ENCODE measurements around the gene SCN2A.

The SCN2A gene

GRCh38 chr2:165239230-165239629 lies at the start of gene SCN2A:
TSS of gene SCN2A (plus strand) at chr2:165239414. CDS start at chr2:165295824, 56,410 bp downstream.
- no peak within 1 kb of the TSS for H3K27ac ChIP-seq (ENCODE audit: low read depth, low read length)
- H3K9ac ChIP-seq (ENCODE audit: low read length): no peak within 1 kb of the TSS
- no peak within 1 kb of the TSS for H3K4me3 ChIP-seq (ENCODE audit: low read length)
- no peaks in the 10 kb centered on the region for H3K36me3 ChIP-seq (ENCODE audit: control insufficient read depth, insufficient read depth, low read length)
- H3K4me1 ChIP-seq (ENCODE audit: control insufficient read depth, insufficient read depth, low read length): no peaks in the 10 kb centered on the region
- no peaks in the 10 kb centered on the region for H3K27me3 ChIP-seq (ENCODE audit: control insufficient read depth, insufficient read depth, low read length)

GRCh38 chr2:165191096-165191728 lies 48.0 kb upstream of the SCN2A start:
- no peaks in the 10 kb centered on the region for H3K27me3 ChIP-seq (ENCODE audit: control insufficient read depth, insufficient read depth, low read length)
- no peak overlapping the region for H3K9ac ChIP-seq (ENCODE audit: low read length)
- no peak overlapping the region for H3K4me3 ChIP-seq (ENCODE audit: low read length)
- H3K4me1 ChIP-seq (ENCODE audit: control insufficient read depth, insufficient read depth, low read length): no peaks in the 10 kb centered on the region
- no peak overlapping the region for H3K27ac ChIP-seq (ENCODE audit: low read depth, low read length)
- H3K36me3 ChIP-seq (ENCODE audit: control insufficient read depth, insufficient read depth, low read length): no peaks in the 10 kb centered on the region

GRCh38 chr2:165192729-165193128 lies 46.5 kb upstream of the SCN2A start:
- H3K4me3 ChIP-seq (ENCODE audit: low read length): no peak overlapping the region
- no peaks in the 10 kb centered on the region for H3K4me1 ChIP-seq (ENCODE audit: control insufficient read depth, insufficient read depth, low read length)
- no peaks in the 10 kb centered on the region for H3K36me3 ChIP-seq (ENCODE audit: control insufficient read depth, insufficient read depth, low read length)
- no peak overlapping the region for H3K9ac ChIP-seq (ENCODE audit: low read length)
- no peak overlapping the region for H3K27ac ChIP-seq (ENCODE audit: low read depth, low read length)
- no peaks in the 10 kb centered on the region for H3K27me3 ChIP-seq (ENCODE audit: control insufficient read depth, insufficient read depth, low read length)

- no peaks in the 10 kb centered on the region for H3K27me3 ChIP-seq (ENCODE audit: control insufficient read depth, insufficient read depth, low read length)
- H3K36me3 ChIP-seq (ENCODE audit: control insufficient read depth, insufficient read depth, low read length): no peaks in the 10 kb centered on the region
- H3K4me3 ChIP-seq (ENCODE audit: low read length): no peak overlapping the region
- H3K4me1 ChIP-seq (ENCODE audit: control insufficient read depth, insufficient read depth, low read length): no peaks in the 10 kb centered on the region
- no peak overlapping the region for H3K27ac ChIP-seq (ENCODE audit: low read depth, low read length)
- no peak overlapping the region for H3K9ac ChIP-seq (ENCODE audit: low read length)
Observed at GRCh38 chr2:165193178-165193777, 45.9 kb upstream of the SCN2A start.

- H3K4me1 ChIP-seq (ENCODE audit: control insufficient read depth, insufficient read depth, low read length): no peaks in the 10 kb centered on the region
- H3K9ac ChIP-seq (ENCODE audit: low read length): no peak overlapping the region
Observed at GRCh38 chr2:165196411-165196810, 42.8 kb upstream of the SCN2A start.

GRCh38 chr2:165197346-165197745 lies 41.9 kb upstream of the SCN2A start:
- H3K9ac ChIP-seq (ENCODE audit: low read length): no peak overlapping the region
- no peaks in the 10 kb centered on the region for H3K27me3 ChIP-seq (ENCODE audit: control insufficient read depth, insufficient read depth, low read length)
- no peak overlapping the region for H3K27ac ChIP-seq (ENCODE audit: low read depth, low read length)
- no peaks in the 10 kb centered on the region for H3K36me3 ChIP-seq (ENCODE audit: control insufficient read depth, insufficient read depth, low read length)
- no peak overlapping the region for H3K4me3 ChIP-seq (ENCODE audit: low read length)
- H3K4me1 ChIP-seq (ENCODE audit: control insufficient read depth, insufficient read depth, low read length): no peaks in the 10 kb centered on the region

More at GRCh38 chr2:165196411-165196810, 42.8 kb upstream of the SCN2A start:
- H3K4me3 ChIP-seq (ENCODE audit: low read length): no peak overlapping the region
- H3K36me3 ChIP-seq (ENCODE audit: control insufficient read depth, insufficient read depth, low read length): no peaks in the 10 kb centered on the region
- no peaks in the 10 kb centered on the region for H3K27me3 ChIP-seq (ENCODE audit: control insufficient read depth, insufficient read depth, low read length)
- no peak overlapping the region for H3K27ac ChIP-seq (ENCODE audit: low read depth, low read length)

- no peak overlapping the region for H3K27ac ChIP-seq (ENCODE audit: low read depth, low read length)
- H3K4me1 ChIP-seq (ENCODE audit: control insufficient read depth, insufficient read depth, low read length): no peaks in the 10 kb centered on the region
- H3K36me3 ChIP-seq (ENCODE audit: control insufficient read depth, insufficient read depth, low read length): no peaks in the 10 kb centered on the region
- no peaks in the 10 kb centered on the region for H3K27me3 ChIP-seq (ENCODE audit: control insufficient read depth, insufficient read depth, low read length)
- no peak overlapping the region for H3K4me3 ChIP-seq (ENCODE audit: low read length)
- no peak overlapping the region for H3K9ac ChIP-seq (ENCODE audit: low read length)
Observed at GRCh38 chr2:165198181-165198580, 41.0 kb upstream of the SCN2A start.

GRCh38 chr2:165202239-165202638 lies 37.0 kb upstream of the SCN2A start:
- Histone ChIP-seq H3K27ac (ENCODE audit: low read depth, low read length) (no peak overlapping the region), H3K4me3 (ENCODE audit: low read length) (no peak overlapping the region), H3K4me1 (ENCODE audit: control insufficient read depth, insufficient read depth, low read length) (no peaks in the 10 kb centered on the region), H3K27me3 (ENCODE audit: control insufficient read depth, insufficient read depth, low read length) (no peaks in the 10 kb centered on the region), H3K36me3 (ENCODE audit: control insufficient read depth, insufficient read depth, low read length) (no peaks in the 10 kb centered on the region), H3K9ac (ENCODE audit: low read length) (no peak overlapping the region)

- H3K36me3 ChIP-seq (ENCODE audit: control insufficient read depth, insufficient read depth, low read length): no peaks in the 10 kb centered on the region
- no peak within 1 kb of the TSS for H3K27ac ChIP-seq (ENCODE audit: low read depth, low read length)
- H3K9ac ChIP-seq (ENCODE audit: low read length): no peak within 1 kb of the TSS
- H3K4me1 ChIP-seq (ENCODE audit: control insufficient read depth, insufficient read depth, low read length): no peaks in the 10 kb centered on the region
- H3K27me3 ChIP-seq (ENCODE audit: control insufficient read depth, insufficient read depth, low read length): no peaks in the 10 kb centered on the region
- H3K4me3 ChIP-seq (ENCODE audit: low read length): peak within 1 kb of the TSS; percentile 9
Observed at GRCh38 chr2:165203689-165204559, 35.3 kb upstream of the SCN2A start, which contains the start of gene SCN3A. TSS of gene SCN3A (minus strand) at chr2:165204050. CDS start at chr2:165176394, 27,656 bp downstream.

- no peak overlapping the region for H3K4me3 ChIP-seq (ENCODE audit: low read length)
Observed at GRCh38 chr2:165205865-165206264, 33.3 kb upstream of the SCN2A start.

GRCh38 chr2:165208094-165208493 lies 31.1 kb upstream of the SCN2A start:
- no peak overlapping the region for H3K27ac ChIP-seq (ENCODE audit: low read depth, low read length)
- H3K36me3 ChIP-seq (ENCODE audit: control insufficient read depth, insufficient read depth, low read length): no peaks in the 10 kb centered on the region
- no peaks in the 10 kb centered on the region for H3K4me1 ChIP-seq (ENCODE audit: control insufficient read depth, insufficient read depth, low read length)
- H3K4me3 ChIP-seq (ENCODE audit: low read length): no peak overlapping the region
- no peak overlapping the region for H3K9ac ChIP-seq (ENCODE audit: low read length)
- no peaks in the 10 kb centered on the region for H3K27me3 ChIP-seq (ENCODE audit: control insufficient read depth, insufficient read depth, low read length)

More at GRCh38 chr2:165205865-165206264, 33.3 kb upstream of the SCN2A start:
- H3K27me3 ChIP-seq (ENCODE audit: control insufficient read depth, insufficient read depth, low read length): no peaks in the 10 kb centered on the region
- H3K27ac ChIP-seq (ENCODE audit: low read depth, low read length): no peak overlapping the region
- H3K36me3 ChIP-seq (ENCODE audit: control insufficient read depth, insufficient read depth, low read length): no peaks in the 10 kb centered on the region
- H3K4me1 ChIP-seq (ENCODE audit: control insufficient read depth, insufficient read depth, low read length): no peaks in the 10 kb centered on the region
- H3K9ac ChIP-seq (ENCODE audit: low read length): no peak overlapping the region

GRCh38 chr2:165214093-165214492 lies 25.1 kb upstream of the SCN2A start:
- no peaks in the 10 kb centered on the region for H3K27me3 ChIP-seq (ENCODE audit: control insufficient read depth, insufficient read depth, low read length)
- no peaks in the 10 kb centered on the region for H3K4me1 ChIP-seq (ENCODE audit: control insufficient read depth, insufficient read depth, low read length)
- H3K9ac ChIP-seq (ENCODE audit: low read length): no peak overlapping the region
- H3K27ac ChIP-seq (ENCODE audit: low read depth, low read length): no peak overlapping the region
- no peaks in the 10 kb centered on the region for H3K36me3 ChIP-seq (ENCODE audit: control insufficient read depth, insufficient read depth, low read length)
- no peak overlapping the region for H3K4me3 ChIP-seq (ENCODE audit: low read length)
